K562 (cell line): ENCODE data around the gene ATRNL1. TPM values are rescaled to one million over a fixed set of nuclear protein-coding genes. Genes with fewer than 3 reads are reported as not detected.

Source experiments
- ATAC-seq: fragments of 200-7000 bp; cut with Tn5 transposase; 3 replicates; pipeline ENCODE4 v1.9.1; 2020; ENCODE audit warnings: moderate library complexity
- BruUV-seq: library from RNA; stranded (reverse); fragments of 400-500 nt; replicated peaks from 2 replicates; lab custom pipeline; 2021; lab: Mats Ljungman, UMichigan
- CTCF ChIA-PET: fragments of 300-600 bp; formaldehyde crosslinking; extraction: SDS; loops from one replicate; lab custom pipeline; 2021; ENCODE audit warnings: low intra/inter-chr PET ratio; lab: Yijun Ruan, JAX
- POLR2A ChIA-PET: fragments of 300-600, 350-650 bp; sonication (Branson Sonifier 250); formaldehyde crosslinking; extraction: SDS; loops from one replicate; lab custom pipeline; 2021; ENCODE audit warnings: antibody characterized with exemption, inconsistent platforms; lab: Yijun Ruan, JAX
- DNase-seq, 4 experiments: peaks; one replicate each; pipeline versions ENCODE4 v3.0.0 to v3.0.0-alpha.2; 2011 to 2018; ENCODE audit warnings: low spot score in 3 of 4, mixed read lengths in 3 of 4; ENCODE audit errors: extremely low read depth in 1 of 4
- FAIRE-seq: peaks from 2 replicates; lab custom pipeline; 2011; peaks lifted over from hg19 to GRCh38; lab: Jason Lieb, UNC
- H2AFZ ChIP-seq: 2 replicates; pipeline ENCODE4 v1.6.0; 2011; ENCODE audit warnings: low read depth, low read length, control low read depth, inconsistent platforms
- H3K27ac ChIP-seq: fragments of 200-600 bp; 3 replicates; pipeline ENCODE4 v1.8.0; 2011; ENCODE audit warnings: low read depth, mild to moderate bottlenecking, control low read depth, inconsistent platforms, low read length, moderate library complexity, mixed read lengths; ENCODE audit errors: extremely low read depth
- H3K27me3 ChIP-seq, 2 experiments: fragments of 300-600 bp in 1 of 2; 2 replicates in 1 of 2; 3 replicates in 1 of 2; pipeline versions ENCODE4 v1.6.0 to v1.8.0; 2011; ENCODE audit warnings: inconsistent platforms in 2 of 2, low read length in 2 of 2, mild to moderate bottlenecking in 1 of 2, mixed read lengths in 1 of 2, moderate library complexity in 1 of 2; ENCODE audit not compliant: control insufficient read depth in 2 of 2, insufficient read depth in 2 of 2
- H3K36me3 ChIP-seq: fragments of 300-600 bp; 3 replicates; pipeline ENCODE4 v1.8.0; 2011; ENCODE audit warnings: mild to moderate bottlenecking, low read length, inconsistent platforms; ENCODE audit not compliant: control insufficient read depth, insufficient read depth
- H3K4me1 ChIP-seq, 2 experiments: fragments of 200-600 bp in 1 of 2; replicated peaks in 1 of 2; 2 replicates in 1 of 2; 3 replicates in 1 of 2; pipeline versions ENCODE4 v1.5.1 to v1.8.0; 2011; ENCODE audit warnings: inconsistent platforms in 2 of 2, low read length in 2 of 2, mild to moderate bottlenecking in 1 of 2, mixed read lengths in 1 of 2, moderate library complexity in 1 of 2; ENCODE audit not compliant: control insufficient read depth in 2 of 2, insufficient read depth in 2 of 2
- H3K4me2 ChIP-seq: 2 replicates; pipeline ENCODE4 v1.6.1; 2011; ENCODE audit warnings: low read length, control low read depth, inconsistent platforms, mixed read lengths; ENCODE audit not compliant: insufficient read depth
- H3K4me3 ChIP-seq: fragments of 200-600 bp; sonication (generic), shearing (Covaris generic); 2 replicates; pipeline ENCODE4 v1.5.1; 2016; ENCODE audit warnings: control low read depth, inconsistent platforms
- H3K79me2 ChIP-seq: fragments of 200-600 bp; 3 replicates; pipeline ENCODE4 v1.8.0; 2011; ENCODE audit warnings: low read length, inconsistent platforms; ENCODE audit not compliant: control insufficient read depth, insufficient read depth
- H3K9ac ChIP-seq, 2 experiments: 2 replicates each; pipeline versions ENCODE4 v1.6.0 to v1.6.1; 2011; ENCODE audit warnings: low read depth in 2 of 2, low read length in 2 of 2, control low read depth in 1 of 2, inconsistent platforms in 1 of 2, mild to moderate bottlenecking in 1 of 2, mixed read lengths in 1 of 2; ENCODE audit not compliant: insufficient read depth in 1 of 2
- H3K9me1 ChIP-seq: one replicate; pipeline ENCODE4 v1.6.0; 2011; ENCODE audit warnings: inconsistent platforms, mild to moderate bottlenecking, low read length, moderate library complexity; ENCODE audit not compliant: control insufficient read depth, insufficient read depth
- H3K9me3 ChIP-seq: replicated peaks from 2 replicates; pipeline ENCODE4 v1.5.1; 2011; ENCODE audit warnings: low read depth, low read length, inconsistent platforms; ENCODE audit not compliant: control insufficient read depth, insufficient read depth
- H4K20me1 ChIP-seq: replicated peaks from 2 replicates; pipeline ENCODE4 v1.6.1; 2011; ENCODE audit warnings: low read length, inconsistent platforms, mixed read lengths; ENCODE audit not compliant: control insufficient read depth, insufficient read depth
- ATF1 ChIP-seq, 2 experiments: fragments of 450-650 bp in 1 of 2; IDR thresholded peaks; 2 replicates each; pipeline ENCODE4 v1.6.1; 2016; ENCODE audit warnings: missing compliant biosample characterization in 1 of 2, missing genetic modification characterization in 1 of 2
- CREB3 ChIP-seq: fragments of 450-650 bp; conservative IDR thresholded peaks from 2 replicates; pipeline ENCODE4 v1.6.1; 2016; ENCODE audit warnings: missing genetic modification characterization, low read depth, mild to moderate bottlenecking, missing compliant biosample characterization, moderate library complexity
- CREM ChIP-seq: IDR thresholded peaks from 2 replicates; pipeline ENCODE4 v1.6.1; 2014; ENCODE audit warnings: antibody characterized with exemption, low read depth
- FOXA3 ChIP-seq, 2 experiments: fragments of 450-650 bp in 1 of 2; sonication (generic) in 1 of 2; formaldehyde crosslinking; IDR thresholded peaks in 1 of 2; conservative IDR thresholded peaks in 1 of 2; 2 replicates each; pipeline versions ENCODE4 v1.4.0 to v1.8.0; 2020 to 2022; ENCODE audit warnings: mild to moderate bottlenecking in 2 of 2, missing genetic modification reagents in 1 of 2
- FUS ChIP-seq: fragments of 200-400 bp; formaldehyde crosslinking; optimal IDR thresholded peaks from 2 replicates; pipeline ENCODE3; 2017; ENCODE audit warnings: low read depth, low read length
- KAT8 ChIP-seq: fragments of 450-650 bp; IDR thresholded peaks from 2 replicates; pipeline ENCODE4 v1.6.1; 2016; ENCODE audit warnings: low read depth, mild to moderate bottlenecking
- LARP7 ChIP-seq: fragments of 450-650 bp; IDR thresholded peaks from 2 replicates; pipeline ENCODE4 v1.6.1; 2016
- MAZ ChIP-seq, 2 experiments: fragments of 450-650 bp in 1 of 2; sonication (generic) in 1 of 2; formaldehyde crosslinking; IDR thresholded peaks in 1 of 2; conservative IDR thresholded peaks in 1 of 2; 2 replicates each; pipeline versions ENCODE4 v1.4.0 to v1.5.0; 2020; ENCODE audit warnings: mild to moderate bottlenecking in 1 of 2, missing genetic modification reagents in 1 of 2
- MYC ChIP-seq, 2 experiments: fragments of 250-450 bp in 1 of 2; sonication (Bioruptor Pico) in 1 of 2; IDR thresholded peaks; 2 replicates each; pipeline versions ENCODE4 v1.5.1 to v1.6.1; 2012 to 2021; ENCODE audit warnings: low read depth in 2 of 2, borderline replicate concordance in 1 of 2, improper control_type of control experiment in 1 of 2, low read length in 1 of 2, mild to moderate bottlenecking in 1 of 2, moderate library complexity in 1 of 2
- NR0B1 ChIP-seq: fragments of 450-650 bp; IDR thresholded peaks from one replicate; pipeline ENCODE4 v1.6.1; 2018; ENCODE audit warnings: mild to moderate bottlenecking, moderate library complexity; ENCODE audit not compliant: partially characterized antibody
- PATZ1 ChIP-seq: fragments of 250-450 bp; sonication (Bioruptor Pico); IDR thresholded peaks from 2 replicates; pipeline ENCODE4 v1.5.0; 2020; ENCODE audit warnings: mild to moderate bottlenecking, borderline replicate concordance
- PURB ChIP-seq: sonication (generic); formaldehyde crosslinking; IDR thresholded peaks from 2 replicates; pipeline ENCODE4 v1.9.0; 2021; ENCODE audit warnings: low read depth, mild to moderate bottlenecking, missing genetic modification reagents
- RNF2 ChIP-seq: sonication (generic); IDR thresholded peaks from 2 replicates; pipeline ENCODE4 v1.6.1; 2016
- SMARCA4 ChIP-seq: fragments of 450-650 bp; IDR thresholded peaks from 2 replicates; pipeline ENCODE4 v1.6.1; 2016
- SRSF3 ChIP-seq: fragments of 200-400 bp; formaldehyde crosslinking; IDR thresholded peaks from 2 replicates; pipeline ENCODE4 v1.6.1; 2016; ENCODE audit warnings: mild to moderate bottlenecking, low read length, moderate library complexity; ENCODE audit not compliant: insufficient read depth
- THRAP3 ChIP-seq: fragments of 450-650 bp; IDR thresholded peaks from 2 replicates; pipeline ENCODE4 v1.6.1; 2016; ENCODE audit warnings: mild to moderate bottlenecking, inconsistent platforms, borderline replicate concordance
- U2AF2 ChIP-seq: fragments of 200-400 bp; formaldehyde crosslinking; optimal IDR thresholded peaks from 2 replicates; pipeline ENCODE3; 2017; ENCODE audit warnings: low read depth, mild to moderate bottlenecking, low read length
- ZNF174 ChIP-seq: fragments of 250-450 bp; sonication (Bioruptor Pico); IDR thresholded peaks from 2 replicates; pipeline ENCODE4 v1.4.0; 2020; ENCODE audit warnings: mild to moderate bottlenecking
- ZNF274 ChIP-seq: IDR thresholded peaks from 2 replicates; pipeline ENCODE4 v1.6.1; 2011; ENCODE audit warnings: low read depth, mild to moderate bottlenecking, low read length, moderate library complexity, borderline replicate concordance
- whole genome bisulfite sequencing: fragments of 100-300 bp; shearing (Covaris generic); methylation state at CpG from one replicate; pipeline ENCODE4 v1.1.6; 2016; ENCODE audit warnings: low coverage, mixed read lengths; ENCODE audit not compliant: insufficient coverage; ENCODE audit errors: missing lambda C conversion rate; 5-methylcytosine and 5-hydroxymethylcytosine counted together
- in situ Hi-C: fragments of 300-500 bp; cut with MboI; formaldehyde crosslinking; loops from 4 replicates; pipeline ENCODE4 v1.15.0; 2018; ENCODE audit warnings: inconsistent platforms, mixed read lengths
- intact Hi-C: fragments of 100-400 bp; cut with micrococcal nuclease; formaldehyde crosslinking; loops from 2 replicates; pipeline ENCODE4 v1.14.2; 2022
- polyA plus RNA-seq, 8 experiments: library from polyadenylated mRNA; depleted of rRNA in 4 of 8; stranded (reverse) in 5 of 8; unstranded in 3 of 8; fragments of >200 nt; fragmentation: Nextera tagmentation in 2 of 8; fragmentation: Illumina TruSeq in 1 of 8; extraction: Ambion mirVana in 2 of 8; extraction: Trizol in 1 of 8; gene quantifications; 2 replicates each; pipeline versions ENCODE4 v1.2.1 to v1.2.3, GENCODE V29; 2011 to 2014; ENCODE audit warnings: inconsistent platforms in 1 of 8, missing spikeins in 1 of 8
- total RNA-seq, 7 experiments: library from RNA; depleted of rRNA in 6 of 7; stranded (reverse); fragments of >200 nt in 6 of 7; fragmentation: Illumina TruSeq in 2 of 7; extraction: Trizol in 2 of 7; gene quantifications; 2 replicates each; pipeline versions ENCODE4 v1.2.1 to v1.2.3, GENCODE V29; 2011 to 2021; ENCODE audit warnings: low replicate concordance in 1 of 7

ATRNL1 gene
- total and polyA plus RNA-seq, 9 of the 15 experiments (the other 6 are each of a cell fraction or from before 2014, with no cell fraction given): 0.18 TPM; not detected in 8

GRCh38 chr10:115974816-115975430, 881.8 kb downstream of the ATRNL1 start:
- ATAC-seq (no peak), FAIRE-seq (no peak)
- no peaks in the 10 kb centered on the region for H3K79me2 ChIP-seq
- in situ Hi-C loops: no loop called here
- TF ChIP-seq CREB3 (no peak), MAZ (CRISPR knock-in tag; conservative IDR thresholded peaks at IDR 0.05 in 1 of 2, IDR thresholded peaks at IDR 0.05 in 1 of 2) (no peak), U2AF2 (no peak), THRAP3 (no peak), RNF2 (no peak), ZNF174 (CRISPR knock-in tag) (no peak), FUS (no peak), FOXA3 (CRISPR knock-in tag; conservative IDR thresholded peaks at IDR 0.05 in 1 of 2, IDR thresholded peaks at IDR 0.05 in 1 of 2) (no peak), NR0B1 (no peak), SMARCA4 (no peak), PURB (CRISPR knock-in tag) (no peak), LARP7 (no peak), ZNF274 (no peak), MYC (IDR thresholded peaks at IDR 0.05; ENCODE audit: low read depth, low read length) (no peak), MYC (CRISPR knock-in tag; IDR thresholded peaks at IDR 0.05; ENCODE audit: borderline replicate concordance, low read depth) (no peak), PATZ1 (CRISPR knock-in tag) (no peak), SRSF3 (no peak), ATF1 (CRISPR knock-in tag; IDR thresholded peaks at IDR 0.05) (no peak), ATF1 (tag; IDR thresholded peaks at IDR 0.05) (no peak), CREM (no peak), KAT8 (no peak)
- TF ChIP-seq, all 486 proteins: peak for 0
- Histone ChIP-seq H3K27me3 (no peaks in the 10 kb centered on the region), H3K36me3 (no peaks in the 10 kb centered on the region), H3K4me3 (no peak overlapping the region), H2AFZ (no peak overlapping the region), H3K27ac (no peak overlapping the region), H4K20me1 (no peaks in the 10 kb centered on the region), H3K4me2 (no peak overlapping the region), H3K9me1 (no peaks in the 10 kb centered on the region), H3K9ac (no peak overlapping the region), H3K4me1 (no peaks in the 10 kb centered on the region), H3K9me3 (no peaks in the 10 kb centered on the region)
- BruUV-seq: no TSS peak
- ChIA-PET CTCF (no interaction called here), POLR2A (no interaction called here)
- no peak for DNase-seq
- intact Hi-C loops: no loop called here
- WGBS: 0% methylated on average over 3 of the region's 9 CpGs
